Caco-2 (cell line): Measurements from ENCODE around the gene PRKAR1B. TPM values are rescaled to one million over a fixed set of nuclear protein-coding genes. Genes with fewer than 3 reads are reported as not detected.

ENCODE experiments used
- BruUV-seq: library from RNA; stranded (reverse); fragments of 400-500 nt; replicated peaks from 2 replicates; lab custom pipeline; 2021; lab: Mats Ljungman, UMichigan
- CTCF ChIA-PET: fragments of 300-600 bp; sonication (Branson Sonifier 250); formaldehyde crosslinking; loops from one replicate; lab custom pipeline; 2022; ENCODE audit warnings: antibody characterized with exemption; lab: Charles Lee
- POLR2A ChIA-PET: fragments of 300-600 bp; sonication (Branson Sonifier 250); formaldehyde crosslinking; loops from one replicate; lab custom pipeline; 2022; ENCODE audit warnings: antibody characterized with exemption; lab: Charles Lee
- DNase-seq, 2 experiments: peaks; one replicate each; pipeline versions ENCODE4 v3.0.0 to v3.0.0-alpha.2; 2020 to 2022
- H3K27me3 ChIP-seq: replicated peaks from 2 replicates; pipeline ENCODE4 v1.6.0; 2011; ENCODE audit warnings: low read length; ENCODE audit not compliant: control insufficient read depth, insufficient read depth
- H3K36me3 ChIP-seq: 2 replicates; pipeline ENCODE4 v1.5.1; 2011; ENCODE audit warnings: low read length; ENCODE audit not compliant: control insufficient read depth, insufficient read depth
- H3K4me1 ChIP-seq: fragments of 250-450 bp; sonication (Bioruptor Pico); 2 replicates; pipeline ENCODE4 v1.5.1; 2020; ENCODE audit warnings: mild to moderate bottlenecking
- H3K4me3 ChIP-seq: 2 replicates; pipeline ENCODE4 v1.5.1; 2011; ENCODE audit warnings: low read depth, mild to moderate bottlenecking, control low read depth, low read length
- H3K9me3 ChIP-seq: fragments of 250-450 bp; sonication (Bioruptor Pico); 2 replicates; pipeline ENCODE4 v1.5.1; 2020; ENCODE audit warnings: mild to moderate bottlenecking, moderate library complexity
- H3K27ac Mint-ChIP-seq: one replicate; pipeline ENCODE4 v1.8.0; 2022; ENCODE audit warnings: mixed read lengths; ENCODE audit not compliant: unreplicated experiment
- H3K27me3 Mint-ChIP-seq: one replicate; pipeline ENCODE4 v1.8.0; 2022; ENCODE audit warnings: mixed read lengths; ENCODE audit not compliant: insufficient read depth, unreplicated experiment
- H3K36me3 Mint-ChIP-seq: one replicate; pipeline ENCODE4 v1.8.0; 2022; ENCODE audit warnings: mild to moderate bottlenecking, mixed read lengths; ENCODE audit not compliant: insufficient read depth, unreplicated experiment
- H3K4me1 Mint-ChIP-seq: one replicate; pipeline ENCODE4 v1.8.0; 2022; ENCODE audit warnings: low read depth, mixed read lengths; ENCODE audit not compliant: unreplicated experiment
- H3K4me3 Mint-ChIP-seq: one replicate; pipeline ENCODE4 v1.8.0; 2022; ENCODE audit warnings: mild to moderate bottlenecking, moderate library complexity, mixed read lengths; ENCODE audit not compliant: unreplicated experiment
- H3K9me3 Mint-ChIP-seq: one replicate; pipeline ENCODE4 v1.8.0; 2022; ENCODE audit warnings: mixed read lengths; ENCODE audit not compliant: unreplicated experiment
- CTCF ChIP-seq, 2 experiments: fragments of 200-600 bp in 1 of 2; IDR thresholded peaks; 1 replicate in 1 of 2; 2 replicates in 1 of 2; pipeline versions ENCODE4 v1.5.1 to v1.8.0; 2011 to 2022; ENCODE audit warnings: antibody characterized with exemption in 1 of 2, control low read depth in 1 of 2, inconsistent platforms in 1 of 2, low read depth in 1 of 2, low read length in 1 of 2, mild to moderate bottlenecking in 1 of 2, moderate library complexity in 1 of 2; ENCODE audit not compliant: insufficient read depth in 1 of 2, severe bottlenecking in 1 of 2, unreplicated experiment in 1 of 2
- intact Hi-C: fragments of 100-400 bp; cut with micrococcal nuclease; formaldehyde crosslinking; loops from one replicate; pipeline ENCODE4 v1.10.0; 2022; ENCODE audit not compliant: unreplicated experiment
- total RNA-seq: library from RNA; stranded (reverse); gene quantifications from 2 replicates; pipeline ENCODE4 v1.2.3, GENCODE V29; 2022

The PRKAR1B gene
- total RNA-seq, 1 experiment from 2014 or later: 56.6 TPM

GRCh38 chr7:507623-508300, 219.3 kb downstream of the PRKAR1B start:
- Mint-ChIP-seq H3K9me3 (no peaks in the 10 kb centered on the region), H3K4me3 (no peak overlapping the region), H3K4me1 (peaks cover 22% of the 10 kb centered on the region), H3K27me3 (no peaks in the 10 kb centered on the region), H3K36me3 (peaks cover 83% of the 10 kb centered on the region), H3K27ac (peak overlapping the region; percentile 100)
- peak in 1 of 2 experiments; percentile 33 for DNase-seq
- POLR2A ChIA-PET: no interaction called here
- Histone ChIP-seq H3K9me3 (no peaks in the 10 kb centered on the region), H3K4me1 (peaks cover 36% of the 10 kb centered on the region), H3K27me3 (no peaks in the 10 kb centered on the region), H3K36me3 (no peaks in the 10 kb centered on the region; the same call in none of the 2 replicates), H3K4me3 (no peak overlapping the region)
- no TSS peak for BruUV-seq
- intact Hi-C loops: no loop called here
- no peak for TF ChIP-seq CTCF (IDR thresholded peaks at IDR 0.05; ENCODE audit: insufficient read depth in 1 of 2, low read depth in 1 of 2, low read length in 1 of 2, severe bottlenecking in 1 of 2, unreplicated experiment in 1 of 2)
- CTCF ChIA-PET: no interaction called here

- no peaks in the 10 kb centered on the region for H3K9me3 ChIP-seq
- BruUV-seq: no TSS peak
- DNase-seq: no peak
- ChIA-PET POLR2A (no interaction called here), CTCF (no interaction called here)
- Mint-ChIP-seq H3K4me3 (no peak overlapping the region), H3K4me1 (peaks cover 27% of the 10 kb centered on the region), H3K27ac (peak overlapping the region; percentile 100), H3K36me3 (peaks cover 85% of the 10 kb centered on the region), H3K9me3 (no peaks in the 10 kb centered on the region), H3K27me3 (no peaks in the 10 kb centered on the region)
- intact Hi-C loops: no loop called here
- no peaks in the 10 kb centered on the region for H3K27me3 ChIP-seq
- H3K4me1 ChIP-seq: peaks cover 43% of the 10 kb centered on the region
- no peaks in the 10 kb centered on the region; the same call in 1 of the 2 replicates for H3K36me3 ChIP-seq
- TF ChIP-seq CTCF (IDR thresholded peaks at IDR 0.05; ENCODE audit: insufficient read depth in 1 of 2, low read depth in 1 of 2, low read length in 1 of 2, severe bottlenecking in 1 of 2, unreplicated experiment in 1 of 2): no peak
- H3K4me3 ChIP-seq: no peak overlapping the region
Measured at GRCh38 chr7:506921-507622, 220.0 kb downstream of the PRKAR1B start.

GRCh38 chr7:506391-506831, 220.7 kb downstream of the PRKAR1B start:
- ChIA-PET CTCF (interaction anchor here (0.6 kb wide), 1 partner anchor 9 kb away, joined by 4 read pairs; no protein-coding TSS in a partner anchor), POLR2A (no interaction called here)
- Histone ChIP-seq H3K9me3 (no peaks in the 10 kb centered on the region), H3K4me1 (peaks cover 40% of the 10 kb centered on the region), H3K36me3 (no peaks in the 10 kb centered on the region; the same call in 1 of the 2 replicates), H3K27me3 (no peaks in the 10 kb centered on the region), H3K4me3 (no peak overlapping the region)
- peak in 1 of 2 experiments; percentile 33 for DNase-seq
- Mint-ChIP-seq H3K36me3 (peaks cover 80% of the 10 kb centered on the region), H3K9me3 (no peaks in the 10 kb centered on the region), H3K4me1 (peaks cover 27% of the 10 kb centered on the region), H3K27ac (peak overlapping the region; percentile 100), H3K4me3 (no peak overlapping the region), H3K27me3 (no peaks in the 10 kb centered on the region)
- TF ChIP-seq CTCF (IDR thresholded peaks at IDR 0.05; ENCODE audit: insufficient read depth in 1 of 2, low read depth in 1 of 2, low read length in 1 of 2, severe bottlenecking in 1 of 2, unreplicated experiment in 1 of 2): no peak
- BruUV-seq: no TSS peak
- intact Hi-C loops: no loop called here
